ENCODE data around the gene CDH3. TPM values are rescaled to one million over a fixed set of nuclear protein-coding genes. Genes with fewer than 3 reads are reported as not detected.

The CDH3 gene
- total RNA-seq, 1 donor from 2014 or later: 10.2 TPM

Other genes starting within 250 kb of the CDH3 start
- gene SMPD3, start 196.8 kb upstream of the CDH3 start, total RNA-seq: 1.2 TPM
- gene ZFP90, start 106.0 kb upstream of the CDH3 start, total RNA-seq: 39.9 TPM
- gene CDH1, start 92.0 kb downstream of the CDH3 start, total RNA-seq: 55.7 TPM
- 31.1 TPM for gene TANGO6, start 198.2 kb downstream of the CDH3 start, total RNA-seq